Mesothelial cell of epicardium (in vitro differentiated cells): ENCODE measurements around the gene PPME1. TPM values are rescaled to one million over a fixed set of nuclear protein-coding genes. Genes with fewer than 3 reads are reported as not detected.

Source experiments
- DNase-seq, 2 experiments: peaks; one replicate each; pipeline ENCODE4 v3.0.0; 2021; ENCODE audit warnings: low spot score in 2 of 2; ENCODE audit not compliant: unreplicated experiment in 2 of 2
- H3K27ac Mint-ChIP-seq: 2 replicates; pipeline ENCODE4 v1.8.0; 2021; ENCODE audit warnings: mixed read lengths
- H3K27me3 Mint-ChIP-seq: 2 replicates; pipeline ENCODE4 v1.8.0; 2021; ENCODE audit warnings: low read depth, mixed read lengths
- H3K36me3 Mint-ChIP-seq: 2 replicates; pipeline ENCODE4 v1.8.0; 2021; ENCODE audit warnings: mixed read lengths
- H3K4me1 Mint-ChIP-seq: 2 replicates; pipeline ENCODE4 v1.8.0; 2021; ENCODE audit warnings: mixed read lengths
- H3K4me3 Mint-ChIP-seq: 2 replicates; pipeline ENCODE4 v1.8.0; 2021; ENCODE audit warnings: mild to moderate bottlenecking, moderate library complexity, mixed read lengths
- H3K9me3 Mint-ChIP-seq: 2 replicates; pipeline ENCODE4 v1.8.0; 2021; ENCODE audit warnings: mixed read lengths
- CTCF ChIP-seq: fragments of 200-600 bp; sonication (generic); IDR thresholded peaks from one replicate; pipeline ENCODE4 v1.5.0; 2021; ENCODE audit warnings: antibody characterized with exemption; ENCODE audit not compliant: unreplicated experiment
- total RNA-seq: library from RNA; stranded (reverse); gene quantifications from 3 replicates; pipeline ENCODE4 v1.2.1, GENCODE V29; 2021

The PPME1 gene
- total RNA-seq, 1 donor from 2014 or later, result 50.6 TPM

- H3K4me3 Mint-ChIP-seq, result no peak overlapping the region
- no peak for DNase-seq
- TF ChIP-seq CTCF, result no peak
- H3K4me1 Mint-ChIP-seq, result peaks cover 39% of the 10 kb centered on the region
- H3K9me3 Mint-ChIP-seq, result no peaks in the 10 kb centered on the region
- H3K36me3 Mint-ChIP-seq, result peaks cover 21% of the 10 kb centered on the region
- no peaks in the 10 kb centered on the region for H3K27me3 Mint-ChIP-seq
- H3K27ac Mint-ChIP-seq, result peak overlapping the region; percentile 74
Measured at GRCh38 chr11:74133436-74133835, 37.7 kb upstream of the PPME1 start.

GRCh38 chr11:74134661-74135060 lies 36.4 kb upstream of the PPME1 start:
- Mint-ChIP-seq H3K27me3 (no peaks in the 10 kb centered on the region), H3K36me3 (peaks cover 21% of the 10 kb centered on the region), H3K27ac (peak overlapping the region; percentile 89), H3K4me3 (no peak overlapping the region), H3K4me1 (peaks cover 51% of the 10 kb centered on the region), H3K9me3 (no peaks in the 10 kb centered on the region)
- no peak for TF ChIP-seq CTCF
- no peak for DNase-seq

GRCh38 chr11:74135127-74135840 lies 35.8 kb upstream of the PPME1 start:
- Mint-ChIP-seq H3K9me3 (no peaks in the 10 kb centered on the region), H3K4me1 (peaks cover 54% of the 10 kb centered on the region), H3K36me3 (peaks cover 18% of the 10 kb centered on the region), H3K27ac (peak overlapping the region; percentile 89), H3K27me3 (no peaks in the 10 kb centered on the region), H3K4me3 (no peak overlapping the region)
- DNase-seq, result no peak
- no peak for TF ChIP-seq CTCF

- no peaks in the 10 kb centered on the region for H3K9me3 Mint-ChIP-seq
- H3K27ac Mint-ChIP-seq, result peak overlapping the region; percentile 99
- peaks cover 72% of the 10 kb centered on the region for H3K4me1 Mint-ChIP-seq
Measured at GRCh38 chr11:74138021-74138420, 33.1 kb upstream of the PPME1 start.

GRCh38 chr11:74138572-74138971 lies 32.5 kb upstream of the PPME1 start:
- Mint-ChIP-seq H3K4me3 (peak overlapping the region; percentile 40), H3K9me3 (no peaks in the 10 kb centered on the region), H3K27me3 (no peaks in the 10 kb centered on the region), H3K4me1 (peaks cover 69% of the 10 kb centered on the region), H3K36me3 (peaks cover 2% of the 10 kb centered on the region), H3K27ac (peak overlapping the region; percentile 99)
- TF ChIP-seq CTCF, result no peak
- no peak for DNase-seq

More at GRCh38 chr11:74138021-74138420, 33.1 kb upstream of the PPME1 start:
- no peak for DNase-seq
- H3K4me3 Mint-ChIP-seq, result no peak overlapping the region
- H3K36me3 Mint-ChIP-seq, result peaks cover 2% of the 10 kb centered on the region
- H3K27me3 Mint-ChIP-seq, result no peaks in the 10 kb centered on the region
- TF ChIP-seq CTCF, result no peak
